ENCODE measurements around the gene AP5B1.

AP5B1 gene, protein sequence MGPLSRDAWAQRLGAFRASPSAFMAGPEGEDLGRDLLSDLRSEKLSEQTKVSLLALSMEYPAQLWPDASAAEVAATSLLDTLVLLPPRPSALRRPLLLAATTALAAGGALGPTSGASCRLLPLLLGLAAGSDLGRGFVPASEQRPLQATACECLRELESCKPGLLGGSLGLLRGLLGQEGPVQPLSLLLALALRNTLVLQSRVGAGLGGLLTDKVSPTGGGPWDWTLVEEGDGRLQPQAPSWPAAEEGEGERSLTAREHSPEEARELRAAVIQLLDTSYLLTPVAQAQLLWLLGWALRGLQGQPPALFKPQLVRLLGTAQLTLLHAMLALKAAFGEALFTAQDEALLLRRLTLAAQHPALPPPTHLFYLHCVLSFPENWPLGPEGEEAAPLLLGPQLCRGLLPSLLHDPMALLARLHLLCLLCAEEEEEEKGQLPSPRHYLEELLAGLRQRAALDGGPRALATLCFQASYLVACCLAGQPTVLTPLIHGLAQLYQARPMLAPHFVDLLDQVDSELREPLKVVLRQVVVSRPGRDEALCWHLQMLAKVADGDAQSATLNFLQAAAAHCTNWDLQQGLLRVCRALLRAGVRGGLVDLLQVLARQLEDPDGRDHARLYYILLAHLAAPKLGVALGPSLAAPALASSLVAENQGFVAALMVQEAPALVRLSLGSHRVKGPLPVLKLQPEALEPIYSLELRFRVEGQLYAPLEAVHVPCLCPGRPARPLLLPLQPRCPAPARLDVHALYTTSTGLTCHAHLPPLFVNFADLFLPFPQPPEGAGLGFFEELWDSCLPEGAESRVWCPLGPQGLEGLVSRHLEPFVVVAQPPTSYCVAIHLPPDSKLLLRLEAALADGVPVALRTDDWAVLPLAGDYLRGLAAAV

DNA sequence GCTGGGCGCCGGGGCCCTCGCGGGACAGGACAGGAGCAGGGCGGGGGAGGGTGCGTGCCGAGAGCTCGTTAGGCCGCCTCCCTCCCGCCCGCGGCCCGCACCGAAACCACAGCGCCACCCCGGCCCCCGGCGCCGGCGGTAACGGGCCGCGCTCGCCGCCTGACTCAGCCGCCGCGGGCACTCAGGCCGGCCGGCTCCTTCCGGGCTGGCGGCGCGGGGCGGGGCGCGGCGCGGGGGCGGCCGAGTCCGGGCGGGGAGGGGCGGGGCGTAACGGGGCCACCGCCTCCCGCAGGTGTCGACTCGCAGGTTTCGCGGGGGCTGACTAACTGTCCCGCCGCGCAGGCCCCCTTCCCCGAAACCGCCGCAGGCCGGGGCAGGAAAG, at the start of gene AP5B1:
TSS of gene AP5B1 (minus strand) at position 207 of the 382 bp plus-strand sequence. CDS start 385 bp downstream, outside the sequence.
- peak; percentile 54 for DNase-seq
- in situ Hi-C loops (cut with MboI; ENCODE audit: low pct_unique_long_range_greater_than_20kb, low sequenced_read_pairs): no loop called here

DNA sequence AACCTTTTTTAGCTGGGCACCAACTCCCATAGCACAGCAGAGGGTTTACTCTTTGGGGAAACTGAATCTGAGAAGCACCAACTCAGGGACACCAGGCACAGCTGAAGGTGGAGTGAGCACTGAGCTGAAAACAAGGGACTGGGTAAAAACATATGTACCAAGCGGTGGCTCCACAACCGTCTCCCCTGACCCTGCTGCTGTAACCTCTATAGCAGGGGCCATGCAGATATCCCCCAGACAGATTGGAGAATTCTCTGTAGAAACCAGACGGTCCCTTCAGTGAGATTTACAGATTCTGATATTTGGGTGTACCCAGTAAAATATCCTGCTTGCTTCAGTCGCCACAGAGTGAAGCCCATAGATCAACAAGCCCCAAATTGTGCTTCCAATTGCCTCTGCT, 48.7 kb upstream of the AP5B1 start:
- in situ Hi-C loops (cut with MboI; ENCODE audit: low pct_unique_long_range_greater_than_20kb, low sequenced_read_pairs): no loop called here
- DNase-seq: no peak

DNA sequence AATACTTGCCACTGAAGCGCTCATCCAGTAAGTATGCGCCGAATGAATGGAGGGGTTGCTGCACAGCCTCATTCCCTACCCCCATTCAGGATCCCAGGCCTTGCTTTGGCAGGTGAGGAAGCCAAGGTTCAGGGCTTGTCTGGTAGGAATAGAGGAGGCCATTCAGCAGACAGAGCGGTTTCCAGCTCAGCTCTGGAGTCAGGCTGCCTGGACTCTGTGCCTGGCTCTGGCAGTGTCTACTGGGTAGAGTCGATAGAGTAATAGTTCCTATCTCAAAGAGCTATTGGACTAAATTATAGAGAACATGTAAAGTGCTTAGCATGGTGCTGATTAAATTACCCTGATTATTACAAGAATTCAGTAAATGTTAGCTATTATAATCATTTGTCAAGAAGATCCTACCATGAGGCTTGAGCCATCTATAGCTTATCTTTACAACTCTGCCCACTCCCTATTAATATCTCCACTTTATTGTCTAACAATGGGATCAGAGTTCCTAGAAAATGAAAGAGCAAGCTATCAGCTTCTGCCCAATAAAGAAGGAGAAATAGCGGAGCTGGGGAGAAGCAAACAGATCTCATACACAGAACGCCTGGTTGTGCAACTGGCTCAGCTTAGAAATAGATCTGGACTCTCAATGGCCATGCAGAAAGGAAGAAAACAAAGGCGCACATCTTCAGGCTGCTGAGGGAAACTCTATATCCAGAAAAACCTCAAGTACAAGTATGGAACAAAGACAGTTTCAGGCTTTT, 46.4 kb upstream of the AP5B1 start:
- DNase-seq: no peak
- in situ Hi-C loops (cut with MboI; ENCODE audit: low pct_unique_long_range_greater_than_20kb, low sequenced_read_pairs): no loop called here

DNA sequence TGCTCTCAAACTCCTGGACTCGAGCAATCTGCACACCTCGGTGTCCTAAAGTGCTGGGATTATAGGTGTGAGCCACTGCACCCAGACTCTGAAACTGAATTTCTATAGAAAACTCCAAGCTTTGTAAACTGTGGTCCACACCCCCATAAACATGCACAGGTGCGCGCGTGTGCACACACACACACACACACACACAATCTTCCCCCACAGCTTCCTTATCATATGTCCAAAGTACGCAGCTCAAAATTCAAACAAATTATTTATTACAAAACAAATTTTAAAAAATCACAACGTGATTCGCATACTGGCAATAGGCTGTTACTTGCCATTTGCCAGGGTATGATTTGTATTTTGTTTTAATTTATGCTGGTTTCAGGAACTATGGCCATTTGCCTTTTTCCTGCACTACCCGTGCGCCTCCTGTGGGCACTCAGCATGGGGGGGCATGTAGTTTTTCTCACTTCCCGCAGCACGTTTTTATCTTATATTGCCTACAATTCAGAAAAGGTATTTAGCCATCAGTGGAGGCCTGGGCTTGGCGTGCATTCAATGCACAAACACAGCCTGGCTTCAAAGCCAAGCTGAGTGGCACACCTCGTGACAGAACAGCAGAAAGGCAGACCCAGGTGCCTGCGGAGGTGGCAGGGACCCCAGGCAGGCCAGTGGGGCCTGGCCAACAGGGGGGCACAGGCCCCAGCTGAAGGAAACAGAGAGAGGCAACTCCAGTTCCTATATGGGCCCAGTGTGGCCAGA, 42.2 kb upstream of the AP5B1 start:
- in situ Hi-C loops (cut with MboI; ENCODE audit: low pct_unique_long_range_greater_than_20kb, low sequenced_read_pairs): no loop called here
- DNase-seq: no peak

DNA sequence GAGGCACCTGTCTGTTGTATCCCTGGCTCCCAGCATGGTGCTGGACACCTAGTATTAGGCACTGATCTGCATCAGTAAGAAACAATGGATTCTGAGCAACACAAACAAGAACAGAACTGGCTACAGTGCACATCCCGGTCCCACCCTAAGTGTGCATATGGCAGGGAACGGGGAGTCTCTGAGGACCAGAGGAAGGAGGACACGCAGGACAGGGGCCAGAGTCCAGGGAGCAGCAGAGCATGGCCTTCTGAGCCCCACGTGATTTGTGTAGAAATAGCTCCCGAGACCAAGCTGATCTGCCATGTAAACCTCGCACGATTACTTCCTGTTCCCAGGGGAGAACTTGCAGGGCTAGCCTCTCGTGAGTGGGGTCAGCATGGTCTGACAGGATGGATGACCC, 40.3 kb upstream of the AP5B1 start:
- no peak for DNase-seq
- in situ Hi-C loops (cut with MboI; ENCODE audit: low pct_unique_long_range_greater_than_20kb, low sequenced_read_pairs): no loop called here

DNA sequence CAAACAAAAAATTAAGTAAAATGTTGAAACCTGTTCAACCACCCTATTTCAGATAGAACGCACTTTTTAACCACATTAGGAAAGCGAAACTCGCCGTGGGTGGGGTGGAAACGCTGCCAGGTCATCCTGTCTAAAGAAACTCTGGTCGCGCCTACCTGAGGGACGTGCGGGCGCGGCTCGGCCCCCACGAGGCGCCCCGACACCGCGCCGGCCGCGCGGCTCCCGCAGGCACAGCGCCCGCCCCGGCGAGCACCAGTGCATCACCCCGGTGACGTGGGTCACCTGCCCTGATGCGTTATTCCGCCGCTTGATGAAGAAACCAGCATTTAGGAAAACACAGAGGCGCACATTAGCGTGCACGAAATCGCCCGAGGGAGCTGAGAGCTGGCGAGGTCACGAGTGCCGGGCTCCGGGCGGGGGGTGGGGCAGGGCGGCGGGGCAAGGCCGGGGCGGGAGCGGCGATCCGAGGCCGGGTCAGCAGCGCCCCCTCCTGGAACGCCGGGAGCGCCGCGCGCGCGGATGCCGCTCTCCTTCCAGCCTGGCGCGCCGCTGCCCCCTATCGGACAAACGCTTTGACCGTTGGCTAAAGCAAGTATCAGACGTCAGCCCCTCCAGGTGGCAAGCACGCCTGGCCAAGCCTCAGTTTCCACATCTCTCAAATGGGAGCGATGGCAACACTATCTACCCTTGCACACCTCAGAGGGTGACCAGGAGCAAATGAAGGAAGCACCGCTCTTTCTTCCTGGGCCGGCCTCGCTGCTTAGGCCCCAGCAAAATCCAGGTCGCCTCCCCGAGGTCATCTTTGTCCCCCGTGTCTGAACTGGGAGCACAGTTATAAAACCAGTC, 37.3 kb upstream of the AP5B1 start:
- in situ Hi-C loops (cut with MboI; ENCODE audit: low pct_unique_long_range_greater_than_20kb, low sequenced_read_pairs): no loop called here
- peak; percentile 90 for DNase-seq

DNA sequence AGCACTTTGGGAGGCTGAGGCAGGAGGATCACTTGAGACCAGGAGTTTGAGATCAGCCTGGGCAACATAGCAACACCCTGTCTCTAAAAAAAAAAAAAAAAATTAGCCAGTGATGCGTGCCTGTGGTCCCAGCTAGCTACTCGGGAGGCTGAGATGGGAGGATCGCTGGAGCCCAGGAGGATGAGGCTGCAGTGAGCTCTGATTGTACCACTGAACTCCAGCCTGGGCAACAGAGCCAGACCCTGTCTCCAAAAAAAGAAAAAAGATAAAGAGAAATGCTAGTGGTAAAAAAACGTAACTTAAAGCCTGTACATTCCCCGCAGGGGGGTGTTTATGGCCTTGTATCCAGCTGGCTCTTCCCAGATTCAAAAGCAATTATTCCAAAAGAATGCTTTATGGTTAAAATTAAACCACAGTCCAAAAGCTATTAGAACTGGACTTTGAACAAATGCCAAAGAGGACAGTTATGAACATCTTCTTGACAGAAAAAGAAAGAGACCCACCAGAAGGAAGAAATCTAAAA, 36.6 kb upstream of the AP5B1 start:
- peak; percentile 22 for DNase-seq
- in situ Hi-C loops (cut with MboI; ENCODE audit: low pct_unique_long_range_greater_than_20kb, low sequenced_read_pairs): no loop called here

DNA sequence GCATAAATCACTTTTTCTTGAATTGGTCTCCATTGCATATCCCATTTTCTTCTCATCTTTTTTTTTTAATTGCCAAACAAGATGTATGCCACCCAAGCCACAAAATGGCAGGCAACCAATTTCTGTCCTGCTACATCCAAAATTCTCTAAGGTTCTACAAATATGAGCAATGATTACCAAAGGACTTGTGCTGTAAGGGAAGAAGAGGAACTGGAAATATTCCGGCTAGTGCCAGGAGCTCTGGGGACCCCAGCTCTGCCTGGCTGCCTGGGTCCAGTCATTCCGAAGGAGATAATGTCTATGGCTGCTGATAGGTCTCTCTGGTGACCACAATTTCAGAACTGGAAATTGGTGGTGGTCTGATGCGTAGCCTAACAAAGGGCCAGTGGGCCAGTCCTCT, 35.9 kb upstream of the AP5B1 start:
- no peak for DNase-seq
- in situ Hi-C loops (cut with MboI; ENCODE audit: low pct_unique_long_range_greater_than_20kb, low sequenced_read_pairs): no loop called here

DNA sequence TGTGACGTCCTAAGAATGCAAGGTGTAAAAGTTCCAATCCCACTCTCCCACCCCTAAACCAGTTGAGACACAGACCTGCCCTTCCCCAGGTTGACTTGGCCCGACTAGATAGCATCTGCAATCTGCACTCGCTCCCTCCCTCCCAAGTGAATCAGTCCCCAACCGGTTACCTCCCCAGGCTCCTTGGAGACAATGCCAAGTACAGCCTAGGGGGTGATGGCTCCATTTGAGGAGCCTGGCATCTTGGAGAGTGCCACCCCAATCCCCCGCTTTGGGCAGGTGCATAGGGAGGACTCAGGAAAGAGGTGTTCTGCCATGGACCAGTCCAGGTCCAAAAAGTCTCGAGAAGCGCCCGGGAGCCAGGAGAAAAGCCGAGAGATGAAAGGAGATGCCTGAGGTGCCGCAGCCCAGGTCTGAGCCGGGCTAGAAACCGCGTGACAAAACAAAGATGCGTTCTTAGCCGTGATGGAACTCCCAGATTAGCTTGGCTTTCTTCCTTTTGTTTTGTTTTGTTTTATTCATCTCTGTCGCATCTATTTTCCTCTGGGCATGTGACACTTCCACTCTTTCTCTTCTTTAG, 34.3 kb upstream of the AP5B1 start:
- in situ Hi-C loops (cut with MboI; ENCODE audit: low pct_unique_long_range_greater_than_20kb, low sequenced_read_pairs): no loop called here
- no peak for DNase-seq

DNA sequence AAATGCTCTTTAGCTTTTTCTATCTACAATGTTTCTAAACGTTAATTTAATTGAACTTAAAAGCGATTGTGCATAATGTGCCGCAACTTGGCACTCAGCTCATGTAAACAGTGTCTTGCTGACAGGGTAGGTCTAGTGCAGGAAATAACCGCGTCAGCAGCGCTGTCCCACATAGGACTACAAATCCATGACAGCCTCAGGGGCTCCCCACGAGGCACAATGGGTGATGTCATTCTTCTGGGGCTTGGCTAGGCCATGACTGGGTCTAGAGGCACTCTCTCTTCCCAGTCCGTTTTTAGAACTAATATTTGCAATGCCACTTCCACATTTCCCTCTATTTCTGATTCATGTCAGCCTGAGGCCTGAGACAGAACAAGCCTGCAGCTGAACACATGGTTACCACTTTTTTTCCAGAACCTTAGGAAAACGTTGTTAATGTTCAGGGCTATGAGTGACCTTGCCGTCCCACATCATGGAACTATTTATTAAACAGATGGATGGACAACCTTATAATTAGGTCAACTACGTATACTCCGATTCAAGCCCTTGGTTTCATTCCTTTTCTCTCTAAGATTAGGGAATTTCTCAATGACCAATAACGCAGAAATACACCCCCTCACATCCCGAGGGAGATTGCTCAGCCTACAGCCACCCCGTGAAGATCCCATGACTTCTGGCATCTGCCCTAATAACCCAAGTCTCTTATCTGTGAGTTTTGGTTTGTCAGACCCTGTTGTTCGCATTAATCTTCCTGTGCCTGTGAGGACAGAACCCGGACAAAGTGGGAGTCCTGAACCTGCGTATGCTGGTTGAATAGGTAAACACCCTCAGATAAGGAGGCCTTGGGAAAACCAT, 33.6 kb upstream of the AP5B1 start:
- no peak for DNase-seq
- in situ Hi-C loops (cut with MboI; ENCODE audit: low pct_unique_long_range_greater_than_20kb, low sequenced_read_pairs): no loop called here

DNA sequence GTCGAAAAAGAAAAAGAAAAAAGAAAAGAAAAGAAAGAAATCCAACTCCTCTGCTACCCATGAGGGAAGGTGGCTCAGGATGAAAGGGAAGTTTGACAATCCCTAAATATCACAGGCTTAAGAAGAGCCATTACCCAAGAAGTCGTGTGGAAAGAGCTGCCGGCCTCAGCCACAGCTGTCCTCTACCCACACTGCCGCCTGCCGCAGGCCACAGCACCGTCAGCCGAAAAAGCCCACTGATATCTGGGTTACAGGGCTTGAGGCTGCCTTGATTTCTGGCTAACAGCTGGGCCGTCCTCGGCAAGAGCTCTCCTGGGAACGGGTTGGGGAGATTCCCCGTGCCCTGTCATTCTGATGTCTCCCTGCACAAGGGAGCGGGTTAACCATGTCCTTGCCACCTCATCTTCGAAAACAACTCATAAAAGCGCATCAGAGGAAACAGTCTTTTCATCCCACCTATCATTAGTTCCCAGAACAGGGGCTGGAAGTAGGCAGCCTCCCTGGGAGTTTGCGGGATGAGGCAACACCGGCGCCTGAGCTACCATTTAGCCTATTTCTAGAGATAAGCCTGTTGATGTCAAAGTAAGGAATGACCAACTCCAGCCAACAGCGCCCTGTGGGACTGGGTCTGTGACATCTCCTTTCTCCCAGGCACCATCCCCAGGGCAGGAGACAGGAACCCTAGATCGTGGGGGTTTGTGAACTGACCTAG, 31.1 kb upstream of the AP5B1 start:
- in situ Hi-C loops (cut with MboI; ENCODE audit: low pct_unique_long_range_greater_than_20kb, low sequenced_read_pairs): no loop called here
- DNase-seq: no peak

DNA sequence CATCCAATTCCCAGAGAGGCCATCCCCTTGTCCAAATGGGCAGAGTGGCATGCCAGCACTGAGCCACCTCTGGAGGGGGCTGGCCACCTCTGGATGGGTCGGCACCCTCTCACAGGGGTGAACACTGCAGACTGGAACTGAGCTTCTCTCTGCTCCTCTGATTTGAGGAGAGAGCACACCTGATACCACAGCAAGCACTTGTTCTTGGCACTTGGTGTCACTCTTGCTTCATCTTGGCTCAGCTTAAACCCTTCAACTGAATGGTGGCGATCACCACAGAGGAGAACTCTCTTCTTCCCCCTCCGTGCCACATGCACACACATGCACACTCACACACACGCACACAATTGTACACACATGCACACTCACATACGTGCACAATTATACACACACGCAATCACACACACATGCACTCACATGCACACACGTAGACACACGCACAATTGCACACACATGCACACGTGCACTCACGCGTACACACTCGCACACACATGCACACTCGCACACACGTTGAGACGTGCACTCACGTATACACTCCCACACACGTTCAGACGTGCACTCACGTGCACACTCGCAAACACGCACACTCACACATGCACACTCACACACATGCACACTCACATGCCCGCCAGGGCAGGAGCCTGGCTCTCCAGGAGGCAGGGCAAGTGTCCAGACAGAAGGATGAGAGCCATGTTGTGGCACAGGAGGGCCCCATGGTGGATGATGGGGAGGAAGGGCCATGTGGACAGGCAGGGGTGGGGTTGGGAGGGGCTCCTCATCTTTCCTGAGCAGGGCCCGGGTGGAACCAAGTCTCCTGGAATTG, 29.5 kb upstream of the AP5B1 start:
- no peak for DNase-seq
- in situ Hi-C loops (cut with MboI; ENCODE audit: low pct_unique_long_range_greater_than_20kb, low sequenced_read_pairs): no loop called here

DNA sequence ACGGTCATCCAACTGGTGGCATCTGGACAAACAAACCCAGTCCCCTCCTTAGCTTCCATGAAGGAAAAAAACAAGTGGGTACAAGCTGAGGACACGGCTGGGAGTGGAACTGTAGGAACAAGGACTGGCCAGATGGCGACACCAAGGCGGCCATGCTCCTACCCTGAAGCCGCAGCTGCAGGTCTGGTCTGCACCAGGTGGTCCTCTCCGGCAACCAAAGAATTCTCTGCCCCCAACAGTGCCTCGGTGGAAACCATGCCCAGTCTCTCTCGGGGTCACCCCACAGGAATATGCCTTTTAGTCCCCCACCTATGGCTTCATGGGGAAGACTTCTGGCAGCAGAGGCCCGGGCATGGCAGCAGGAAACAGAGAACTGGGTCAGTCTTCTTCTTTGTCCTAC, 28.7 kb upstream of the AP5B1 start:
- in situ Hi-C loops (cut with MboI; ENCODE audit: low pct_unique_long_range_greater_than_20kb, low sequenced_read_pairs): no loop called here
- no peak for DNase-seq

DNA sequence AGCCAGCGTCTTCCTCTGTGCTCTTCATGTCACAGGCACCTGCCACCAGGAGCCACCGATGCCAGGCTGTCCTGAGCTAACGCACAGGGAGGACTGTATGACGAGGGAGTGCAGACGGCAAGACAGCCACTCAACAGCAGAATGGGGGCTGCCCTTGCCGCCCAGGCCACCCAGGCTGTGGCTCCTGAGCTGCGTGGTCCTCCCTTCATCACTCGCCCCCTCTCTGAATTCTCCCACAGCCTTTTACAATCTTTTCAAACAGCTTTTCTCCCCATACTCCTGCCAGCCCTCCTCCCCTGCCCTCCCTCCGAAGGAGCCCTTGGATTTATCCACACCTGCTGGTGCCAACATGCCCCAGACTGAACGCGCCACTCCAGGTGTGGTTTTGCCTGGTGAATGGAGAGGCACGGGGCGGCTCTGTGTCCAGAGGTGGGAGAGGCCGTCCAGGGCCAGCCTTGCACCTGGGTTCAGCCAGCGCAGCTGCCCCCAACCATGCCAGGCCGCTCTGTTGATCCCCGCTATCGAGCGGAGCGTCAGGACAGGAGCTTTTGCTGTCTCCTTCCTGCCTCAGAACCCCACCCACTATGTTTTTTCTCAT, 28.1 kb upstream of the AP5B1 start:
- in situ Hi-C loops (cut with MboI; ENCODE audit: low pct_unique_long_range_greater_than_20kb, low sequenced_read_pairs): no loop called here
- no peak for DNase-seq

DNA sequence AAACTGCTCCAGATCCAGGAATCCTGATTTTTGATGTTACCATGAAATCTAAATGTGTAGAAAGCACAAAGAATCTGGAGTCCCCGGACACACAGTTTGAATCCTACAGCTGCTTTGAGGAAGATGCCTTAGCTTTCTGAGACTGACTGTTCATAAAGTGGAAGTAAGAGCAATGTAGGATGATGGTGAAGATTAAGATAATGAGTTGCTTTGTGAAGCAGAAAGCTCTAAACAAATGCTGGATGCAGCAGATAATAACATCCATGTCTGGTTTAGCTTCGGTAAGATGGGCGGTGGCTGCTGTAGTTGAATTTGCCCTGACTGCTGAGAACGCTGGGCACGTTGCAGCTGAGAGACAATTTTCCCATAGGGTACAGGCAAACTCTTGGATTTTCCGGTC, 26.2 kb upstream of the AP5B1 start:
- peak; percentile 20 for DNase-seq
- in situ Hi-C loops (cut with MboI; ENCODE audit: low pct_unique_long_range_greater_than_20kb, low sequenced_read_pairs): no loop called here

Data from KBM-7 (cell line).